Mesendoderm (in vitro differentiated cells): ENCODE measurements around the gene PRKCQ.
"Not testable (repeated sequence)": the region's sequence is repeated elsewhere in the genome, so short reads cannot be mapped to it uniquely, and the experiment has no call there.

ENCODE experiments used
- DNase-seq: peaks from one replicate; pipeline ENCODE4 v3.0.0; 2013
- H2AK5ac ChIP-seq: 2 replicates; pipeline ENCODE4 v1.6.1; 2013; ENCODE audit warnings: low read length, inconsistent platforms
- H2BK120ac ChIP-seq: 2 replicates; pipeline ENCODE4 v1.6.1; 2013; ENCODE audit warnings: low read depth, mild to moderate bottlenecking, low read length, moderate library complexity, mixed read lengths
- H2BK15ac ChIP-seq: replicated peaks from 2 replicates; pipeline ENCODE4 v1.6.1; 2013; ENCODE audit warnings: low read depth, mild to moderate bottlenecking, moderate library complexity
- H2BK5ac ChIP-seq: 2 replicates; pipeline ENCODE4 v1.6.1; 2013; ENCODE audit warnings: low read length, inconsistent platforms
- H3K18ac ChIP-seq: 2 replicates; pipeline ENCODE4 v1.6.1; 2013; ENCODE audit warnings: mild to moderate bottlenecking, low read length, mixed read lengths
- H3K23ac ChIP-seq: one replicate; pipeline ENCODE4 v1.6.1; 2013; ENCODE audit warnings: low read length
- H3K27ac ChIP-seq: 2 replicates; pipeline ENCODE4 v1.5.1; 2013; ENCODE audit warnings: low read depth, mild to moderate bottlenecking, inconsistent platforms, low read length, moderate library complexity
- H3K27me3 ChIP-seq: 2 replicates; pipeline ENCODE4 v1.6.1; 2013; ENCODE audit warnings: low read length, control low read depth, mild to moderate bottlenecking, inconsistent platforms; ENCODE audit not compliant: insufficient read depth, poor library complexity
- H3K36me3 ChIP-seq: 2 replicates; pipeline ENCODE4 v1.6.1; 2013; ENCODE audit warnings: low read length, inconsistent platforms; ENCODE audit not compliant: control insufficient read depth, insufficient read depth
- H3K4ac ChIP-seq: one replicate; pipeline ENCODE4 v1.6.1; 2013; ENCODE audit warnings: low read depth, mild to moderate bottlenecking, low read length, moderate library complexity
- H3K4me1 ChIP-seq: 2 replicates; pipeline ENCODE4 v1.6.1; 2013; ENCODE audit warnings: low read depth, low read length, inconsistent platforms; ENCODE audit not compliant: control insufficient read depth
- H3K4me2 ChIP-seq: 2 replicates; pipeline ENCODE4 v1.6.1; 2013; ENCODE audit warnings: low read length
- H3K4me3 ChIP-seq: 2 replicates; pipeline ENCODE4 v1.5.1; 2013; ENCODE audit warnings: mild to moderate bottlenecking, low read length
- H3K56ac ChIP-seq: one replicate; pipeline ENCODE4 v1.6.1; 2013; ENCODE audit warnings: low read length
- H3K79me1 ChIP-seq: 2 replicates; pipeline ENCODE4 v1.6.1; 2013; ENCODE audit warnings: low read length, inconsistent platforms
- H3K79me2 ChIP-seq: 2 replicates; pipeline ENCODE4 v1.6.1; 2013; ENCODE audit warnings: mild to moderate bottlenecking, low read length; ENCODE audit not compliant: control insufficient read depth, insufficient read depth
- H3K9ac ChIP-seq: 2 replicates; pipeline ENCODE4 v1.6.1; 2013; ENCODE audit warnings: low read length, inconsistent platforms
- H4K5ac ChIP-seq: one replicate; pipeline ENCODE4 v1.6.1; 2013; ENCODE audit warnings: low read length
- H4K8ac ChIP-seq: one replicate; pipeline ENCODE4 v1.6.1; 2013; ENCODE audit warnings: low read depth, mild to moderate bottlenecking, control low read depth, low read length, moderate library complexity
- WGBS: extraction: QIAGEN DNeasy Blood & Tissue Kit; methylation state at CpG from one replicate; pipeline ENCODE4 v1.1.7; 2013; ENCODE audit warnings: low lambda C conversion rate, missing lambda C conversion rate; ENCODE audit not compliant: insufficient coverage; ENCODE audit errors: extremely low coverage; 5-methylcytosine and 5-hydroxymethylcytosine counted together

PRKCQ gene

GRCh38 chr10:6586501-6586900, 6.4 kb upstream of the PRKCQ start:
- no CpG with 5 or more reads among the region's 4 CpGs for WGBS

GRCh38 chr10:6583447-6583846, 3.4 kb upstream of the PRKCQ start:
- H3K9ac ChIP-seq: no peak overlapping the region

More at GRCh38 chr10:6586501-6586900, 6.4 kb upstream of the PRKCQ start:
- H2AK5ac ChIP-seq: no peak overlapping the region
- H3K23ac ChIP-seq: no peak overlapping the region
- no peak overlapping the region for H3K18ac ChIP-seq
- H3K27ac ChIP-seq: no peak overlapping the region
- no peaks in the 10 kb centered on the region for H3K36me3 ChIP-seq
- H3K56ac ChIP-seq: no peak overlapping the region
- peaks cover 2% of the 10 kb centered on the region for H3K4me1 ChIP-seq
- no peaks in the 10 kb centered on the region for H3K79me2 ChIP-seq
- no peak overlapping the region for H3K4me3 ChIP-seq
- DNase-seq: no peak
- H2BK15ac ChIP-seq: no peak overlapping the region
- H3K27me3 ChIP-seq: no peaks in the 10 kb centered on the region
- no peak overlapping the region for H4K8ac ChIP-seq
- H2BK120ac ChIP-seq: no peak overlapping the region
- no peak overlapping the region for H2BK5ac ChIP-seq
- H3K9ac ChIP-seq: no peak overlapping the region
- H3K4me2 ChIP-seq: no peak overlapping the region
- H3K79me1 ChIP-seq: no peaks in the 10 kb centered on the region
- no peak overlapping the region for H3K4ac ChIP-seq
- H4K5ac ChIP-seq: no peak overlapping the region

GRCh38 chr10:6582913-6583312, 2.8 kb upstream of the PRKCQ start:
- not testable (repeated sequence) for H4K5ac ChIP-seq, H3K79me2 ChIP-seq, H3K4me1 ChIP-seq, H3K9ac ChIP-seq, H3K4ac ChIP-seq, H3K56ac ChIP-seq, H2BK5ac ChIP-seq, H4K8ac ChIP-seq, H2BK15ac ChIP-seq, H2BK120ac ChIP-seq, H2AK5ac ChIP-seq, DNase-seq, H3K79me1 ChIP-seq, H3K4me2 ChIP-seq, H3K27me3 ChIP-seq, H3K18ac ChIP-seq, H3K23ac ChIP-seq, H3K36me3 ChIP-seq, H3K27ac ChIP-seq, H3K4me3 ChIP-seq
- 100% methylated on average over 1 of the region's 8 CpGs for WGBS

More at GRCh38 chr10:6583447-6583846, 3.4 kb upstream of the PRKCQ start:
- Histone ChIP-seq H3K4ac (no peak overlapping the region), H2BK120ac (no peak overlapping the region), H3K4me2 (no peak overlapping the region), H3K27ac (no peak overlapping the region), H2AK5ac (no peak overlapping the region), H3K79me2 (no peaks in the 10 kb centered on the region), H3K27me3 (no peaks in the 10 kb centered on the region), H2BK5ac (no peak overlapping the region), H3K56ac (no peak overlapping the region), H3K23ac (no peak overlapping the region), H3K36me3 (no peaks in the 10 kb centered on the region), H4K5ac (no peak overlapping the region), H3K4me3 (no peak overlapping the region), H3K4me1 (peaks cover 6% of the 10 kb centered on the region), H3K79me1 (no peaks in the 10 kb centered on the region), H4K8ac (no peak overlapping the region), H3K18ac (no peak overlapping the region), H2BK15ac (no peak overlapping the region)
- WGBS: no CpG with 5 or more reads among the region's 10 CpGs
- no peak for DNase-seq

GRCh38 chr10:6582298-6582697, 2.2 kb upstream of the PRKCQ start:
- no CpG with 5 or more reads among the region's 5 CpGs for WGBS
- H3K23ac ChIP-seq: no peak overlapping the region

GRCh38 chr10:6581778-6582228, 1.7 kb upstream of the PRKCQ start:
- H2AK5ac ChIP-seq: no peak overlapping the region
- no peak overlapping the region for H2BK5ac ChIP-seq
- no peak overlapping the region for H4K5ac ChIP-seq
- no peaks in the 10 kb centered on the region for H3K36me3 ChIP-seq
- no peaks in the 10 kb centered on the region for H3K79me1 ChIP-seq
- no peak overlapping the region for H2BK15ac ChIP-seq
- H3K27ac ChIP-seq: no peak overlapping the region
- WGBS: no CpG with 5 or more reads among the region's 7 CpGs
- no peak overlapping the region for H4K8ac ChIP-seq
- peaks cover 6% of the 10 kb centered on the region for H3K4me1 ChIP-seq
- H2BK120ac ChIP-seq: no peak overlapping the region
- no peak overlapping the region for H3K4me3 ChIP-seq
- no peak overlapping the region for H3K4ac ChIP-seq
- DNase-seq: peak; percentile 61
- H3K9ac ChIP-seq: peak overlapping the region; percentile 8
- no peaks in the 10 kb centered on the region for H3K27me3 ChIP-seq
- no peaks in the 10 kb centered on the region for H3K79me2 ChIP-seq
- no peak overlapping the region for H3K18ac ChIP-seq
- no peak overlapping the region for H3K23ac ChIP-seq
- no peak overlapping the region for H3K4me2 ChIP-seq
- no peak overlapping the region for H3K56ac ChIP-seq

More at GRCh38 chr10:6582298-6582697, 2.2 kb upstream of the PRKCQ start:
- Histone ChIP-seq H3K4me2 (no peak overlapping the region), H3K27me3 (no peaks in the 10 kb centered on the region), H3K56ac (no peak overlapping the region), H3K79me1 (no peaks in the 10 kb centered on the region), H4K8ac (no peak overlapping the region), H3K27ac (no peak overlapping the region), H2BK15ac (no peak overlapping the region), H3K4ac (no peak overlapping the region), H4K5ac (no peak overlapping the region), H3K4me3 (no peak overlapping the region), H3K4me1 (peaks cover 6% of the 10 kb centered on the region), H2BK120ac (no peak overlapping the region), H2AK5ac (no peak overlapping the region), H3K18ac (no peak overlapping the region), H3K79me2 (no peaks in the 10 kb centered on the region), H3K9ac (no peak overlapping the region), H3K36me3 (no peaks in the 10 kb centered on the region), H2BK5ac (no peak overlapping the region)
- DNase-seq: no peak

- H3K79me2 ChIP-seq, H3K23ac ChIP-seq, H3K18ac ChIP-seq, H3K36me3 ChIP-seq, H3K79me1 ChIP-seq, H2BK120ac ChIP-seq, H3K56ac ChIP-seq, H4K8ac ChIP-seq, H3K4me3 ChIP-seq, H3K27me3 ChIP-seq, H3K4ac ChIP-seq, H4K5ac ChIP-seq, H3K27ac ChIP-seq, H2BK15ac ChIP-seq, H2BK5ac ChIP-seq, H3K9ac ChIP-seq, H2AK5ac ChIP-seq, H3K4me1 ChIP-seq, DNase-seq: not testable (repeated sequence)
- peak overlapping the region; percentile 4 for H3K4me2 ChIP-seq
- no CpG with 5 or more reads among the region's 7 CpGs for WGBS
Observed at GRCh38 chr10:6581223-6581622, 1.1 kb upstream of the PRKCQ start.
